Measurements from ENCODE around the gene SPDYC. TPM values are rescaled to one million over a fixed set of nuclear protein-coding genes. Genes with fewer than 3 reads are reported as not detected.
A peak's percentile ranks its signal among the peaks of the same experiment; 100 is the strongest.

SPDYC gene
- polyA plus RNA-seq, 3 donors, result 0.64 TPM; not detected in 2

DNA sequence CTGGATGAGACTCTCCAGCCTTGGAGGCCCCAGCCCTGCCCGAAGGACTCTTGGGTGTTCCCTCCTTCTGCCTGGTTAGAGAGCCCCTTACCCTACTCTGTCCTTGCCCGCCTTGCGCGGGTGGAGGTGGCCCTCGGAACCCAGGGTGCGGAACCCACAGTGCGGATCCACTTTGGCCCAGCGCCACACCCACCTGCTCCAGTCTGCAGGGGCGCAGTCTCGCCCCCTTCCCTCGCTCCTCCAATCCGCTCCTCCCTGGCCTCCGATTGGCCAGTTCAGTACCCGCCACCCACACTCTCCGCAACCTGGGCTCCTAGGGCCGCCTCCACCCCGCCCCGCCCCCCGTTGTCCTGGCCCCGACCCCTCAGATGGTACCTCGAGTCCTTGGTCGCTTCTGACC lies 14.1 kb downstream of the SPDYC start:
- 98% methylated on average over 18 of the region's 22 CpGs for WGBS (ENCODE audit: insufficient coverage)
- TF ChIP-seq, protein P1, sequence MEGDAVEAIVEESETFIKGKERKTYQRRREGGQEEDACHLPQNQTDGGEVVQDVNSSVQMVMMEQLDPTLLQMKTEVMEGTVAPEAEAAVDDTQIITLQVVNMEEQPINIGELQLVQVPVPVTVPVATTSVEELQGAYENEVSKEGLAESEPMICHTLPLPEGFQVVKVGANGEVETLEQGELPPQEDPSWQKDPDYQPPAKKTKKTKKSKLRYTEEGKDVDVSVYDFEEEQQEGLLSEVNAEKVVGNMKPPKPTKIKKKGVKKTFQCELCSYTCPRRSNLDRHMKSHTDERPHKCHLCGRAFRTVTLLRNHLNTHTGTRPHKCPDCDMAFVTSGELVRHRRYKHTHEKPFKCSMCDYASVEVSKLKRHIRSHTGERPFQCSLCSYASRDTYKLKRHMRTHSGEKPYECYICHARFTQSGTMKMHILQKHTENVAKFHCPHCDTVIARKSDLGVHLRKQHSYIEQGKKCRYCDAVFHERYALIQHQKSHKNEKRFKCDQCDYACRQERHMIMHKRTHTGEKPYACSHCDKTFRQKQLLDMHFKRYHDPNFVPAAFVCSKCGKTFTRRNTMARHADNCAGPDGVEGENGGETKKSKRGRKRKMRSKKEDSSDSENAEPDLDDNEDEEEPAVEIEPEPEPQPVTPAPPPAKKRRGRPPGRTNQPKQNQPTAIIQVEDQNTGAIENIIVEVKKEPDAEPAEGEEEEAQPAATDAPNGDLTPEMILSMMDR (IDR thresholded peaks at IDR 0.05), result no peak
- Mint-ChIP-seq H3K27me3 (ENCODE audit: low read depth in 3 of 3) (no peaks in the 10 kb centered on the region), H3K36me3 (peaks cover 38 to 49% of the 10 kb centered on the region in 2 donors), H3K9me3 (no peaks in the 10 kb centered on the region), H3K4me3 (no peak overlapping the region), H3K4me1 (peaks cover 38% of the 10 kb centered on the region), H3K27ac (peak overlapping the region in 1 of 7 donors; percentile 45)
- H3K27ac ChIP-seq (ENCODE audit: low read depth in 1 of 2, low read length in 2 of 2), result no peak overlapping the region
- H3K27me3 ChIP-seq (ENCODE audit: control insufficient read depth in 2 of 2, insufficient read depth in 2 of 2, low read length in 2 of 2), result no peaks in the 10 kb centered on the region
- peaks cover 39 to 56% of the 10 kb centered on the region in 2 donors for H3K36me3 ChIP-seq (replicated peaks in 1 of 2; ENCODE audit: control insufficient read depth in 1 of 2, insufficient read depth in 2 of 2, low read length in 2 of 2)
- peaks cover 22 to 29% of the 10 kb centered on the region in 2 donors for H3K4me1 ChIP-seq (ENCODE audit: control insufficient read depth in 1 of 2, insufficient read depth in 2 of 2, low read length in 2 of 2)
- no peak overlapping the region for H3K9ac ChIP-seq (ENCODE audit: insufficient read depth, low read length, poor library complexity, severe bottlenecking)
- H3K79me2 ChIP-seq (ENCODE audit: insufficient read depth, low read length), result peaks cover 44% of the 10 kb centered on the region
- no peak overlapping the region for H2AFZ ChIP-seq (ENCODE audit: insufficient read depth, low read depth, low read length, poor library complexity, severe bottlenecking)
- H3K9me3 ChIP-seq (replicated peaks in 1 of 2; ENCODE audit: control insufficient read depth in 1 of 2, insufficient read depth in 1 of 2, low read length in 2 of 2), result no peaks in the 10 kb centered on the region
- intact Hi-C loops (cut with micrococcal nuclease), result loop anchor here (5.0 kb wide), 3 partner anchors 37 to 72 kb away; partner anchors contain the start of gene TM7SF2 (in 1 of the 2)
- H4K20me1 ChIP-seq (ENCODE audit: insufficient read depth, low read length), result peaks cover 48% of the 10 kb centered on the region
- no peak overlapping the region for H3K4me2 ChIP-seq (replicated peaks; ENCODE audit: extremely low read depth, low read length, poor library complexity, severe bottlenecking)
- no peak for DNase-seq
- no peak overlapping the region for H3K4me3 ChIP-seq (replicated peaks in 1 of 3; ENCODE audit: low read depth in 2 of 3, low read length in 3 of 3)

DNA sequence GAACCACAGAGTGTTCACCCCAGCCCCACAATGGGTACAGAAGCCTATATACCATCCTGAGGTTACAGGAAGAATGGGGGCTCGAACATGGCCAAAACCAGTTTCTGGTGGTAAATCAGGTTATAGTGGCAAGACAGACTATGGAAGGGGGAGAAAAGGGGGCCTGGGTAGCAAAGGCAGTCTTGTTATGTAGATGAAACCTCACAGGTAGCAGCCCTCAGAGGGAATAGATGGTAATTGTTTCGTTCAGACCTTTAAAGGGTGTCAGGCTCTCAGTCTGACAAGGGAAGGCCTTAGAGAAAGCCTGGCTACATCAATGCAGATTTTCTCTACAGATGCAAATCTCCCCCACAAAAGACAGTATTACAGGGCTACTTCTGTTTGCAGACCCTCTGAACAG lies 15.1 kb downstream of the SPDYC start:
- TF ChIP-seq, protein P1 (IDR thresholded peaks at IDR 0.05), result no peak
- H2AFZ ChIP-seq (ENCODE audit: insufficient read depth, low read depth, low read length, poor library complexity, severe bottlenecking), result no peak overlapping the region
- intact Hi-C loops (cut with micrococcal nuclease), result no loop called here
- Mint-ChIP-seq H3K4me3 (no peak overlapping the region), H3K9me3 (no peaks in the 10 kb centered on the region), H3K36me3 (peaks cover 48 to 60% of the 10 kb centered on the region in 2 donors), H3K27me3 (ENCODE audit: low read depth in 3 of 3) (peaks cover 0 to 2% (median 0%) of the 10 kb centered on the region in 3 donors), H3K27ac (peak overlapping the region in 1 of 7 donors; percentile 51), H3K4me1 (peaks cover 48% of the 10 kb centered on the region)
- H3K79me2 ChIP-seq (ENCODE audit: insufficient read depth, low read length), result peaks cover 44% of the 10 kb centered on the region
- H3K9me3 ChIP-seq (replicated peaks in 1 of 2; ENCODE audit: control insufficient read depth in 1 of 2, insufficient read depth in 1 of 2, low read length in 2 of 2), result no peaks in the 10 kb centered on the region
- no peak overlapping the region for H3K4me2 ChIP-seq (replicated peaks; ENCODE audit: extremely low read depth, low read length, poor library complexity, severe bottlenecking)
- H3K9ac ChIP-seq (ENCODE audit: insufficient read depth, low read length, poor library complexity, severe bottlenecking), result no peak overlapping the region
- no peaks in the 10 kb centered on the region for H3K27me3 ChIP-seq (ENCODE audit: control insufficient read depth in 2 of 2, insufficient read depth in 2 of 2, low read length in 2 of 2)
- no peak for DNase-seq
- H3K4me1 ChIP-seq (ENCODE audit: control insufficient read depth in 1 of 2, insufficient read depth in 2 of 2, low read length in 2 of 2), result peaks cover 22 to 37% of the 10 kb centered on the region in 2 donors
- H3K27ac ChIP-seq (ENCODE audit: low read depth in 1 of 2, low read length in 2 of 2), result no peak overlapping the region
- no CpG with 5 or more reads among the region's 2 CpGs for WGBS (ENCODE audit: insufficient coverage)
- H3K4me3 ChIP-seq (replicated peaks in 1 of 3; ENCODE audit: low read depth in 2 of 3, low read length in 3 of 3), result no peak overlapping the region
- H4K20me1 ChIP-seq (ENCODE audit: insufficient read depth, low read length), result peaks cover 56% of the 10 kb centered on the region
- H3K36me3 ChIP-seq (replicated peaks in 1 of 2; ENCODE audit: control insufficient read depth in 1 of 2, insufficient read depth in 2 of 2, low read length in 2 of 2), result peaks cover 49 to 66% of the 10 kb centered on the region in 2 donors
